ENCODE results near the gene ZBTB16.

DNA sequence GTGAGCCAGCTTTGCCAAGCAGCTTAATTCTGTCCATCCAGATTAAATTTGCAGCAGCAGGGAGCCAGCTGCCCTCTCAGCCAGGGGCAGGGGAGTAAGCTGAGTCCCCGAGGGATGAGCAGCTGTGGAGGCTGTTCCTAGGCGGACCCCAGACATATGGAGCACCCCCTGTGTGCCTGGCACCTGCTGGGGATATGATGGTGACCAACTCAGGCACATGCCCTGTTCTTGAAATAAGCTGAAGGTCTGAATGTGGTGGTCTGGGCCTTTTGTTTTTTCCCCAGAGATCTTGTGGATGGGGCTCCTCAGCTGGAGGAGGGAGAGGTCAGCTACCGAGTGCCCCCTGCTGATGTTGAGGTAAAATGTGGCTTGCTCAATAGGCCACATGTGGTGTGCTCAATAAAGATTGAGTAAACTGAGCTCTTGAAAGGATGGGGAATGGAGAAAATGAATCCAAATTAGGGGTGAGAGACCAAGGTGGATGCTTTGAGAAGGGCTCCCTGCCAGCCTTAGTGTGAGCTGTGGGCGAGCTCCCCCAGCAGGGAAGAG lies 133.4 kb downstream of the ZBTB16 start:
- TF ChIP-seq, protein P1, sequence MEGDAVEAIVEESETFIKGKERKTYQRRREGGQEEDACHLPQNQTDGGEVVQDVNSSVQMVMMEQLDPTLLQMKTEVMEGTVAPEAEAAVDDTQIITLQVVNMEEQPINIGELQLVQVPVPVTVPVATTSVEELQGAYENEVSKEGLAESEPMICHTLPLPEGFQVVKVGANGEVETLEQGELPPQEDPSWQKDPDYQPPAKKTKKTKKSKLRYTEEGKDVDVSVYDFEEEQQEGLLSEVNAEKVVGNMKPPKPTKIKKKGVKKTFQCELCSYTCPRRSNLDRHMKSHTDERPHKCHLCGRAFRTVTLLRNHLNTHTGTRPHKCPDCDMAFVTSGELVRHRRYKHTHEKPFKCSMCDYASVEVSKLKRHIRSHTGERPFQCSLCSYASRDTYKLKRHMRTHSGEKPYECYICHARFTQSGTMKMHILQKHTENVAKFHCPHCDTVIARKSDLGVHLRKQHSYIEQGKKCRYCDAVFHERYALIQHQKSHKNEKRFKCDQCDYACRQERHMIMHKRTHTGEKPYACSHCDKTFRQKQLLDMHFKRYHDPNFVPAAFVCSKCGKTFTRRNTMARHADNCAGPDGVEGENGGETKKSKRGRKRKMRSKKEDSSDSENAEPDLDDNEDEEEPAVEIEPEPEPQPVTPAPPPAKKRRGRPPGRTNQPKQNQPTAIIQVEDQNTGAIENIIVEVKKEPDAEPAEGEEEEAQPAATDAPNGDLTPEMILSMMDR (IDR thresholded peaks at IDR 0.05) = no peak
- TF ChIP-seq POLR2AphosphoS5 (IDR thresholded peaks at IDR 0.05; ENCODE audit: low read depth, low read length) (no peak), SIN3A (IDR thresholded peaks at IDR 0.05; ENCODE audit: borderline replicate concordance, insufficient read depth, low read depth, low read length) (no peak)

Measured in Panc1 (cell line).